Upper lobe of right lung (tissue), 1 donor: ENCODE measurements around the gene NFKBIL1. TPM values are rescaled to one million over a fixed set of nuclear protein-coding genes. Genes with fewer than 3 reads are reported as not detected.

Source experiments
- ATAC-seq: fragments of 200-7000 bp; cut with Tn5 transposase; one replicate; pipeline ENCODE4 v1.9.1; 2020; ENCODE audit warnings: mild to moderate bottlenecking, moderate library complexity
- DNase-seq: peaks from one replicate; pipeline ENCODE4 v3.0.0-alpha.2; 2020
- H3K27ac ChIP-seq: fragments of 200-600 bp; one replicate; pipeline ENCODE4 v1.8.0; 2022
- H3K27me3 ChIP-seq: fragments of 200-600 bp; one replicate; pipeline ENCODE4 v1.8.0; 2022; ENCODE audit warnings: mild to moderate bottlenecking
- H3K36me3 ChIP-seq: fragments of 200-600 bp; one replicate; pipeline ENCODE4 v1.8.0; 2022
- H3K4me1 ChIP-seq: fragments of 200-600 bp; one replicate; pipeline ENCODE4 v1.8.0; 2022
- H3K4me3 ChIP-seq: fragments of 200-600 bp; one replicate; pipeline ENCODE4 v1.8.0; 2022; ENCODE audit warnings: mild to moderate bottlenecking
- H3K9me3 ChIP-seq: fragments of 200-600 bp; one replicate; pipeline ENCODE4 v1.8.0; 2022
- CTCF ChIP-seq: fragments of 200-600 bp; IDR thresholded peaks from one replicate; pipeline ENCODE4 v1.8.0; 2022; ENCODE audit warnings: antibody characterized with exemption
- intact Hi-C: fragments of 100-400 bp; cut with DNase I; formaldehyde crosslinking; loops from one replicate; pipeline ENCODE4 v1.11.0; 2022
- total RNA-seq: library from RNA; stranded (reverse); fragmentation: NEBNext Ultra II Directional; extraction: Animal tissue kit (Norgen Biotek cat#: 25700); gene quantifications from one replicate; pipeline ENCODE4 v1.2.1, GENCODE V29; 2021
- donor health status: DM: no; HTN: yes; CAD: no; lungs with severe emphysema.

Gene NFKBIL1
- total RNA-seq, 1 donor from 2014 or later: 22.6 TPM

- peaks cover 29% of the 10 kb centered on the region for H3K4me1 ChIP-seq
- intact Hi-C loops: no loop called here
- DNase-seq (no peak), ATAC-seq (no peak)
- no peaks in the 10 kb centered on the region for H3K27me3 ChIP-seq
- TF ChIP-seq CTCF: no peak
- no peaks in the 10 kb centered on the region for H3K9me3 ChIP-seq
- no peak overlapping the region for H3K27ac ChIP-seq
- H3K36me3 ChIP-seq: peaks cover 68% of the 10 kb centered on the region
- peak overlapping the region; percentile 6 for H3K4me3 ChIP-seq
Measured at GRCh38 chr6:31538805-31539400, 8.5 kb upstream of the NFKBIL1 start.

GRCh38 chr6:31540640-31541039 lies 6.8 kb upstream of the NFKBIL1 start:
- DNase-seq (no peak), ATAC-seq (no peak)
- intact Hi-C loops: no loop called here
- H3K9me3 ChIP-seq: no peaks in the 10 kb centered on the region
- no peaks in the 10 kb centered on the region for H3K27me3 ChIP-seq
- peak overlapping the region; percentile 93 for H3K27ac ChIP-seq
- H3K4me1 ChIP-seq: peaks cover 29% of the 10 kb centered on the region
- no peak for TF ChIP-seq CTCF
- peak overlapping the region; percentile 72 for H3K4me3 ChIP-seq
- peaks cover 51% of the 10 kb centered on the region for H3K36me3 ChIP-seq

- intact Hi-C loops: no loop called here
Measured at GRCh38 chr6:31541059-31541657, 6.2 kb upstream of the NFKBIL1 start.

GRCh38 chr6:31541658-31542521 lies 5.5 kb upstream of the NFKBIL1 start, which contains the start of gene DDX39B:
Gene DDX39B, minus strand, starts transcription at chr6:31542003. Its CDS starts 1,471 bp downstream, at chr6:31540532.
- TF ChIP-seq CTCF: no peak
- peak; percentile 91 for ATAC-seq
- peaks cover 38% of the 10 kb centered on the region for H3K36me3 ChIP-seq
- H3K9me3 ChIP-seq: no peaks in the 10 kb centered on the region
- intact Hi-C loops: no loop called here
- peak; percentile 97 for DNase-seq
- peaks cover 29% of the 10 kb centered on the region for H3K4me1 ChIP-seq
- no peaks in the 10 kb centered on the region for H3K27me3 ChIP-seq
- H3K27ac ChIP-seq: peak within 1 kb of the TSS; percentile 93
- peak within 1 kb of the TSS; percentile 72 for H3K4me3 ChIP-seq

More at GRCh38 chr6:31541059-31541657, 6.2 kb upstream of the NFKBIL1 start:
- ATAC-seq: peak; percentile 49
- Histone ChIP-seq H3K27me3 (no peaks in the 10 kb centered on the region), H3K27ac (peak overlapping the region; percentile 93), H3K4me1 (peaks cover 29% of the 10 kb centered on the region), H3K36me3 (peaks cover 45% of the 10 kb centered on the region), H3K9me3 (no peaks in the 10 kb centered on the region), H3K4me3 (peak overlapping the region; percentile 72)
- no peak for TF ChIP-seq CTCF
- no peak for DNase-seq

GRCh38 chr6:31543639-31544038 lies 3.8 kb upstream of the NFKBIL1 start:
- no peaks in the 10 kb centered on the region for H3K9me3 ChIP-seq
- no peak overlapping the region for H3K4me3 ChIP-seq
- H3K27ac ChIP-seq: no peak overlapping the region
- peaks cover 21% of the 10 kb centered on the region for H3K36me3 ChIP-seq
- no peaks in the 10 kb centered on the region for H3K27me3 ChIP-seq
- ATAC-seq (no peak), DNase-seq (no peak)
- TF ChIP-seq CTCF: no peak
- H3K4me1 ChIP-seq: peaks cover 38% of the 10 kb centered on the region
- intact Hi-C loops: no loop called here
